ENCODE data around the gene FOXN3.

GRCh38 chr14:89215114-89215513 lies 201.9 kb downstream of the FOXN3 start:
- no peak for TF ChIP-seq POLR2AphosphoS5 (IDR thresholded peaks at IDR 0.05)
- no peak for TF ChIP-seq CTCF (IDR thresholded peaks at IDR 0.05; ENCODE audit: poor library complexity, severe bottlenecking)
- no peak for TF ChIP-seq EZH2 (IDR thresholded peaks at IDR 0.05; ENCODE audit: borderline replicate concordance, insufficient read depth, low read length, poor library complexity, severe bottlenecking)
- no peak for TF ChIP-seq TAF1 (IDR thresholded peaks at IDR 0.05; ENCODE audit: low read depth)
- no peak for TF ChIP-seq RAD21 (conservative IDR thresholded peaks at IDR 0.05)

Measured in neural cell (in vitro differentiated cells).